DOHH2 (cell line): ENCODE data around the gene SPATS1.

Experiments
- EZH2phosphoT487 ChIP-seq: fragments of 200-600 bp; sonication (generic); IDR thresholded peaks from 2 replicates; pipeline ENCODE4 v1.6.1; 2017; ENCODE audit warnings: borderline replicate concordance, mild to moderate bottlenecking, antibody characterized with exemption, low read length, moderate library complexity, mixed read lengths
- TF ChIP-seq, protein P1 (sequence below): fragments of 200-600 bp; sonication (generic); IDR thresholded peaks from one replicate; pipeline ENCODE4 v1.5.1; 2014; ENCODE audit warnings: antibody characterized with exemption, mild to moderate bottlenecking, low read depth, low read length; ENCODE audit not compliant: poor library complexity, severe bottlenecking

DNA sequence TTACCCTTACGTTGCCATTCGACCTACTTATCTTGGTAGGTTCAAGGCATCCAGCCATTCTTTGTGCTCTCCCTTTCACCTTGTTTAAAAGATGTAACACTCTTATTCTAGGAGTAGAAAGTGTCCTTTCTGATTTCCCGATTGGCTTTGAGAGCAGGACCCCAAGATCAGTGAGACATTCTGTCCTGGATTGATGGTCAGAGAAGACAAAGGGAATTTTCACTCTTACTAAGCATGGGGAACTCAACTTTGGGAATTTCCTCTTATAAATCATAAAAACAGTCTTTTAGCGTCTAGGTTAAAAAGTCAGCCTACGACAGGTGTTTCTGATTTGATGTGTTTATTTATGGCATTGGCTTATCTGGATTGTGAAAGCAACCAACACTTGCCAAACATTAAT lies 26.5 kb upstream of the SPATS1 start:
- TF ChIP-seq, protein P1, sequence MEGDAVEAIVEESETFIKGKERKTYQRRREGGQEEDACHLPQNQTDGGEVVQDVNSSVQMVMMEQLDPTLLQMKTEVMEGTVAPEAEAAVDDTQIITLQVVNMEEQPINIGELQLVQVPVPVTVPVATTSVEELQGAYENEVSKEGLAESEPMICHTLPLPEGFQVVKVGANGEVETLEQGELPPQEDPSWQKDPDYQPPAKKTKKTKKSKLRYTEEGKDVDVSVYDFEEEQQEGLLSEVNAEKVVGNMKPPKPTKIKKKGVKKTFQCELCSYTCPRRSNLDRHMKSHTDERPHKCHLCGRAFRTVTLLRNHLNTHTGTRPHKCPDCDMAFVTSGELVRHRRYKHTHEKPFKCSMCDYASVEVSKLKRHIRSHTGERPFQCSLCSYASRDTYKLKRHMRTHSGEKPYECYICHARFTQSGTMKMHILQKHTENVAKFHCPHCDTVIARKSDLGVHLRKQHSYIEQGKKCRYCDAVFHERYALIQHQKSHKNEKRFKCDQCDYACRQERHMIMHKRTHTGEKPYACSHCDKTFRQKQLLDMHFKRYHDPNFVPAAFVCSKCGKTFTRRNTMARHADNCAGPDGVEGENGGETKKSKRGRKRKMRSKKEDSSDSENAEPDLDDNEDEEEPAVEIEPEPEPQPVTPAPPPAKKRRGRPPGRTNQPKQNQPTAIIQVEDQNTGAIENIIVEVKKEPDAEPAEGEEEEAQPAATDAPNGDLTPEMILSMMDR = no peak
- TF ChIP-seq EZH2phosphoT487 = no peak
